Hepatocyte (in vitro differentiated cells): Measurements from ENCODE around the gene TMEM169.

Source experiments
- CTCF ChIP-seq: fragments of 200-600 bp; sonication (generic); IDR thresholded peaks from 2 replicates; pipeline ENCODE4 v1.5.1; 2016; ENCODE audit warnings: antibody characterized with exemption, mild to moderate bottlenecking; ENCODE audit not compliant: poor library complexity
- EZH2 ChIP-seq: fragments of 200-600 bp; sonication (generic); IDR thresholded peaks from 2 replicates; pipeline ENCODE4 v1.6.1; 2016; ENCODE audit warnings: antibody characterized with exemption, mild to moderate bottlenecking, borderline replicate concordance

- TF ChIP-seq CTCF (no peak), EZH2 (no peak)
These were observed 49.6 kb downstream of the TMEM169 start for GRCh38 chr2:216131175-216131926.
